ENCODE measurements around the gene LBP.
"Not testable (repeated sequence)": the region's sequence is repeated elsewhere in the genome, so short reads cannot be mapped to it uniquely, and the experiment has no call there.

LBP gene

GRCh38 chr20:38346247-38346651 lies at the start of gene LBP:
Gene LBP (plus strand): TSS chr20:38346482. CDS start chr20:38346517, 35 bp downstream.
- DNase-seq (ENCODE audit: low spot score) = no peak

- DNase-seq (ENCODE audit: low spot score) = no peak
Observed at GRCh38 chr20:38297916-38298674, 48.2 kb upstream of the LBP start.

- no peak for DNase-seq (ENCODE audit: low spot score)
Observed at GRCh38 chr20:38298768-38299288, 47.5 kb upstream of the LBP start.

- DNase-seq (ENCODE audit: low spot score) = no peak
Observed at GRCh38 chr20:38299963-38300362, 46.3 kb upstream of the LBP start.

- no peak for DNase-seq (ENCODE audit: low spot score)
Observed at GRCh38 chr20:38300438-38300837, 45.8 kb upstream of the LBP start.

- DNase-seq (ENCODE audit: low spot score) = no peak
Observed at GRCh38 chr20:38301309-38301708, 45.0 kb upstream of the LBP start.

GRCh38 chr20:38302786-38303185 lies 43.5 kb upstream of the LBP start:
- no peak for DNase-seq (ENCODE audit: low spot score)

- DNase-seq (ENCODE audit: low spot score) = no peak
Observed at GRCh38 chr20:38303908-38304379, 42.3 kb upstream of the LBP start, which contains the start of gene BPI. Gene BPI (plus strand): TSS chr20:38304156. CDS start chr20:38304224, 68 bp downstream.

GRCh38 chr20:38304845-38305447 lies 41.3 kb upstream of the LBP start:
- no peak for DNase-seq (ENCODE audit: low spot score)

- DNase-seq (ENCODE audit: low spot score) = no peak
Observed at GRCh38 chr20:38305541-38305940, 40.7 kb upstream of the LBP start.

GRCh38 chr20:38306379-38306778 lies 39.9 kb upstream of the LBP start:
- no peak for DNase-seq (ENCODE audit: low spot score)

- no peak for DNase-seq (ENCODE audit: low spot score)
Observed at GRCh38 chr20:38307371-38308046, 38.8 kb upstream of the LBP start.

GRCh38 chr20:38308047-38308438 lies 38.2 kb upstream of the LBP start:
- no peak for DNase-seq (ENCODE audit: low spot score)

GRCh38 chr20:38308447-38308846 lies 37.8 kb upstream of the LBP start:
- DNase-seq (ENCODE audit: low spot score) = no peak

- DNase-seq (ENCODE audit: low spot score) = no peak
Observed at GRCh38 chr20:38311091-38311490, 35.2 kb upstream of the LBP start.

GRCh38 chr20:38311491-38311890 lies 34.8 kb upstream of the LBP start:
- no peak for DNase-seq (ENCODE audit: low spot score)

GRCh38 chr20:38313676-38314075 lies 32.6 kb upstream of the LBP start:
- no peak for DNase-seq (ENCODE audit: low spot score)

GRCh38 chr20:38314350-38314749 lies 31.9 kb upstream of the LBP start:
- DNase-seq (ENCODE audit: low spot score) = not testable (repeated sequence)

GRCh38 chr20:38315290-38315966 lies 30.9 kb upstream of the LBP start:
- DNase-seq (ENCODE audit: low spot score) = no peak

GRCh38 chr20:38316341-38316740 lies 29.9 kb upstream of the LBP start:
- DNase-seq (ENCODE audit: low spot score) = no peak

GRCh38 chr20:38317422-38317821 lies 28.9 kb upstream of the LBP start:
- DNase-seq (ENCODE audit: low spot score) = no peak

- no peak for DNase-seq (ENCODE audit: low spot score)
Observed at GRCh38 chr20:38320221-38320620, 26.1 kb upstream of the LBP start.
